Trophoblast cell (in vitro differentiated cells and primary cell): ENCODE data around the gene RABL3.
A peak's percentile ranks its signal among the peaks of the same experiment; 100 is the strongest.

ENCODE experiments used
- DNase-seq, 2 donors: peaks; one replicate each; pipeline ENCODE4 v3.0.0-alpha.2; 2016
- H2AFZ ChIP-seq: 2 replicates; pipeline ENCODE4 v1.6.1; 2013; ENCODE audit warnings: low read length, moderate library complexity, mild to moderate bottlenecking; ENCODE audit not compliant: insufficient read depth, poor library complexity
- H2AK5ac ChIP-seq: 2 replicates; pipeline ENCODE4 v1.6.1; 2013; ENCODE audit warnings: mild to moderate bottlenecking, low read length
- H2BK120ac ChIP-seq: 2 replicates; pipeline ENCODE4 v1.6.1; 2013; ENCODE audit warnings: low read length, mild to moderate bottlenecking, moderate library complexity; ENCODE audit not compliant: insufficient read depth, poor library complexity
- H2BK12ac ChIP-seq: 2 replicates; pipeline ENCODE4 v1.6.1; 2013; ENCODE audit warnings: mild to moderate bottlenecking, low read length, moderate library complexity
- H2BK5ac ChIP-seq: 2 replicates; pipeline ENCODE4 v1.6.1; 2013; ENCODE audit warnings: low read length, low read depth, moderate library complexity, mild to moderate bottlenecking; ENCODE audit not compliant: poor library complexity
- H3K14ac ChIP-seq: 2 replicates; pipeline ENCODE4 v1.6.1; 2013; ENCODE audit warnings: mild to moderate bottlenecking, low read length
- H3K18ac ChIP-seq: 2 replicates; pipeline ENCODE4 v1.6.1; 2013; ENCODE audit warnings: mild to moderate bottlenecking, low read length
- H3K23ac ChIP-seq: 2 replicates; pipeline ENCODE4 v1.6.1; 2013; ENCODE audit warnings: low read length
- H3K27ac ChIP-seq: 2 replicates; pipeline ENCODE4 v1.5.1; 2013; ENCODE audit warnings: low read depth, mild to moderate bottlenecking, inconsistent platforms, low read length, moderate library complexity
- H3K27me3 ChIP-seq: 2 replicates; pipeline ENCODE4 v1.6.1; 2013; ENCODE audit warnings: inconsistent platforms, mild to moderate bottlenecking, low read length, moderate library complexity; ENCODE audit not compliant: insufficient read depth
- H3K36me3 ChIP-seq, 2 experiments: 1 replicate in 1 of 2; 2 replicates in 1 of 2; pipeline ENCODE4 v1.6.1; 2013; ENCODE audit warnings: low read length in 2 of 2, mild to moderate bottlenecking in 2 of 2, moderate library complexity in 1 of 2; ENCODE audit not compliant: insufficient read depth in 2 of 2, control insufficient read depth in 1 of 2
- H3K4ac ChIP-seq: 2 replicates; pipeline ENCODE4 v1.6.1; 2013; ENCODE audit warnings: low read depth, mild to moderate bottlenecking, low read length, moderate library complexity
- H3K4me1 ChIP-seq, 2 experiments: 1 replicate in 1 of 2; 2 replicates in 1 of 2; pipeline ENCODE4 v1.6.1; 2013; ENCODE audit warnings: low read length in 2 of 2, mild to moderate bottlenecking in 2 of 2, moderate library complexity in 1 of 2; ENCODE audit not compliant: insufficient read depth in 2 of 2, control insufficient read depth in 1 of 2
- H3K4me2 ChIP-seq: 2 replicates; pipeline ENCODE4 v1.6.1; 2013; ENCODE audit warnings: inconsistent platforms, mild to moderate bottlenecking, low read length, moderate library complexity
- H3K4me3 ChIP-seq: 2 replicates; pipeline ENCODE4 v1.5.1; 2013; ENCODE audit warnings: mild to moderate bottlenecking, low read depth, low read length, inconsistent platforms
- H3K79me1 ChIP-seq: one replicate; pipeline ENCODE4 v1.6.1; 2013; ENCODE audit warnings: low read length
- H3K79me2 ChIP-seq: 2 replicates; pipeline ENCODE4 v1.6.1; 2013; ENCODE audit warnings: low read length, mild to moderate bottlenecking; ENCODE audit not compliant: control insufficient read depth, insufficient read depth, poor library complexity
- H3K9ac ChIP-seq: 2 replicates; pipeline ENCODE4 v1.6.1; 2013; ENCODE audit warnings: mild to moderate bottlenecking, low read length
- H3K9me3 ChIP-seq: 2 replicates; pipeline ENCODE4 v1.6.1; 2013; ENCODE audit warnings: low read depth, mild to moderate bottlenecking, control low read depth, inconsistent platforms, low read length; ENCODE audit not compliant: insufficient read depth
- H4K12ac ChIP-seq: 2 replicates; pipeline ENCODE4 v1.6.1; 2013; ENCODE audit warnings: low read depth, mild to moderate bottlenecking, low read length, moderate library complexity
- H4K8ac ChIP-seq: 2 replicates; pipeline ENCODE4 v1.6.1; 2013; ENCODE audit warnings: low read depth, mild to moderate bottlenecking, low read length, moderate library complexity
- H4K91ac ChIP-seq: one replicate; pipeline ENCODE4 v1.6.1; 2013; ENCODE audit warnings: low read depth, mild to moderate bottlenecking, low read length, moderate library complexity
- WGBS: extraction: QIAGEN DNeasy Blood & Tissue Kit; methylation state at CpG from one replicate; pipeline ENCODE4 v1.1.7; 2013; ENCODE audit warnings: missing lambda C conversion rate; ENCODE audit not compliant: insufficient read length, insufficient coverage; ENCODE audit errors: extremely low coverage; 5-methylcytosine and 5-hydroxymethylcytosine counted together

RABL3 gene

GRCh38 chr3:120688121-120688520, 54.2 kb downstream of the RABL3 start:
- H4K12ac ChIP-seq, result no peak overlapping the region
- H3K79me1 ChIP-seq, result no peaks in the 10 kb centered on the region
- no peak overlapping the region for H2BK5ac ChIP-seq
- H3K4me3 ChIP-seq, result no peak overlapping the region
- H4K91ac ChIP-seq, result no peak overlapping the region
- H3K79me2 ChIP-seq, result no peaks in the 10 kb centered on the region
- H2BK120ac ChIP-seq, result no peak overlapping the region
- H2AK5ac ChIP-seq, result no peak overlapping the region
- H3K14ac ChIP-seq, result no peak overlapping the region
- H3K4me2 ChIP-seq, result no peak overlapping the region
- no peak overlapping the region for H3K23ac ChIP-seq
- no peak overlapping the region for H2AFZ ChIP-seq
- H3K4me1 ChIP-seq, result no peaks in the 10 kb centered on the region
- no peaks in the 10 kb centered on the region for H3K9me3 ChIP-seq
- no peaks in the 10 kb centered on the region for H3K36me3 ChIP-seq
- no peak overlapping the region for H2BK12ac ChIP-seq
- no peak overlapping the region for H3K27ac ChIP-seq
- no peaks in the 10 kb centered on the region for H3K27me3 ChIP-seq
- no peak overlapping the region for H3K4ac ChIP-seq
- peak in 1 of 2 donors; percentile 74 for DNase-seq
- H3K9ac ChIP-seq, result no peak overlapping the region
- H4K8ac ChIP-seq, result no peak overlapping the region
- H3K18ac ChIP-seq, result no peak overlapping the region

- Histone ChIP-seq H3K4ac (no peak overlapping the region), H2AK5ac (no peak overlapping the region), H3K79me2 (no peaks in the 10 kb centered on the region), H3K18ac (no peak overlapping the region), H4K91ac (no peak overlapping the region), H3K4me3 (no peak overlapping the region), H3K4me1 (peaks cover 0 to 5% of the 10 kb centered on the region in 2 experiments), H3K27ac (no peak overlapping the region), H3K14ac (no peak overlapping the region), H2BK5ac (no peak overlapping the region), H3K4me2 (no peak overlapping the region), H4K8ac (no peak overlapping the region), H4K12ac (no peak overlapping the region), H3K27me3 (no peaks in the 10 kb centered on the region), H2AFZ (no peak overlapping the region), H3K23ac (no peak overlapping the region), H3K79me1 (no peaks in the 10 kb centered on the region), H3K9me3 (no peaks in the 10 kb centered on the region), H3K36me3 (no peaks in the 10 kb centered on the region), H2BK12ac (no peak overlapping the region), H2BK120ac (no peak overlapping the region), H3K9ac (no peak overlapping the region)
- DNase-seq, result no peak
- no CpG with 5 or more reads among the region's 1 CpG for WGBS
Measured at GRCh38 chr3:120685411-120685810, 56.9 kb downstream of the RABL3 start.

GRCh38 chr3:120684896-120685295, 57.4 kb downstream of the RABL3 start:
- Histone ChIP-seq H2BK120ac (no peak overlapping the region), H3K27ac (no peak overlapping the region), H2BK5ac (no peak overlapping the region), H3K18ac (no peak overlapping the region), H4K91ac (no peak overlapping the region), H3K4me2 (no peak overlapping the region), H3K23ac (no peak overlapping the region), H3K4me3 (no peak overlapping the region), H3K79me1 (no peaks in the 10 kb centered on the region), H4K8ac (no peak overlapping the region), H3K9me3 (no peaks in the 10 kb centered on the region), H2BK12ac (no peak overlapping the region), H3K14ac (no peak overlapping the region), H3K9ac (no peak overlapping the region), H2AFZ (no peak overlapping the region), H3K79me2 (no peaks in the 10 kb centered on the region), H3K4me1 (peaks cover 0 to 5% of the 10 kb centered on the region in 2 experiments), H4K12ac (no peak overlapping the region), H3K36me3 (no peaks in the 10 kb centered on the region), H3K4ac (no peak overlapping the region), H3K27me3 (no peaks in the 10 kb centered on the region), H2AK5ac (no peak overlapping the region)
- DNase-seq, result no peak
- no CpG with 5 or more reads among the region's 4 CpGs for WGBS

- Histone ChIP-seq H2BK12ac (no peak overlapping the region), H4K12ac (no peak overlapping the region), H3K18ac (no peak overlapping the region), H3K4me3 (no peak overlapping the region), H3K14ac (no peak overlapping the region), H3K79me1 (no peaks in the 10 kb centered on the region), H3K4ac (no peak overlapping the region), H2BK120ac (no peak overlapping the region), H3K9ac (no peak overlapping the region), H4K91ac (no peak overlapping the region), H3K23ac (no peak overlapping the region), H2AFZ (no peak overlapping the region), H2AK5ac (no peak overlapping the region), H3K27ac (no peak overlapping the region), H3K27me3 (no peaks in the 10 kb centered on the region), H4K8ac (no peak overlapping the region), H3K79me2 (no peaks in the 10 kb centered on the region), H3K9me3 (no peaks in the 10 kb centered on the region), H3K4me2 (no peak overlapping the region), H3K4me1 (peaks cover 0 to 5% of the 10 kb centered on the region in 2 experiments), H2BK5ac (no peak overlapping the region), H3K36me3 (no peaks in the 10 kb centered on the region)
- WGBS, result no CpG with 5 or more reads among the region's 3 CpGs
- DNase-seq, result no peak
Measured at GRCh38 chr3:120683671-120684301, 58.5 kb downstream of the RABL3 start.
